GM21390 (cell line): Measurements from ENCODE around the gene SYT1.

Experiments used
- ATAC-seq: cut with Tn5 transposase; IDR thresholded peaks from one replicate; pipeline ENCODE4 v1.9.1; 2021; ENCODE audit not compliant: unreplicated experiment

SYT1 gene

DNA sequence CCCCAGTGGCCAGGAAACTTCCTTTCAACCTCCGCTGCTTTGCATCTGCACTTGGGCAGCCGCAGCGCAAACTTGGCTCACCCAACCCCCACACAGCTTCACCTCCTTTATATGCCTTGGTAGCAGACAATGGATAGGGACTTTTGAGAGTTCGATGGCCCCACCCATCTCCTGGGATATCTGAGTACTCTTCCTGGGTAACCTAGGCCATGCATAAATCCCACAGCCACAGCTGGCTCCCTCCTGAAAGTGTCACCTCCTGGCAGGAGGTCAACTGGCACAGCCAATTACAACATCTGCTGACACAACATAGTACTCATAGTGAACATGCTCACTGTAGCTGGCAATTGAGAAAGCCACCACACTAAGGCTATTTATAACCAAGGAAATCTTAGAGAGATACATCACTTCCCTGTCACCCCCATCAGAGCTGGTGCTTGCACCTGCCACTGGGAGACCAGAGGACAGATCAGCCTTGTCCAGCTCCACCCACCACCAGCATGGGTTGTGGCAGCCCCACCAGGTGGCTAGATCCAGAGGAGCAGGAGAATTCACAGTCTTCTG, 410.0 kb downstream of the SYT1 start:
- ATAC-seq: no peak

DNA sequence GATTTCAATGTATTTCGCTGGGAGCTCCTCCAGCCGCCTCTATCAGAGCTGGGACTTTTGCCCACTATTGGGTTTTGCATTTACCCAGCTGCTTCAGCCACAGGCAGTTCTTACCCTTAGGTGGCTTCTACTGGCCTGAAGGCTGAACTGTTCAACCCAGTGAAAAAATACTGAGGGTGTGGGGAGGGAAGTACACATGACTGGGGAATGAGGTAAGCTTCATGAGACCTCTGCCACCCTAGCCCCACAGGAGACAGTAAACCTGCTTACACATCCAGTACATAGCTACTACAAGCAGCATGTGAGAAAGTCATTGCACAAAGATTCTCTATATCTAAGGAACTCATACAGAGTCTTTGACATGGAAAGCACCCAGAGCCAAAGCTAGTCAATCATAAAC, 411.1 kb downstream of the SYT1 start:
- ATAC-seq: no peak

GRCh38 chr12:79283364-79283763, 418.8 kb downstream of the SYT1 start:
- no peak for ATAC-seq

GRCh38 chr12:79288911-79289310, 424.3 kb downstream of the SYT1 start:
- no peak for ATAC-seq

DNA sequence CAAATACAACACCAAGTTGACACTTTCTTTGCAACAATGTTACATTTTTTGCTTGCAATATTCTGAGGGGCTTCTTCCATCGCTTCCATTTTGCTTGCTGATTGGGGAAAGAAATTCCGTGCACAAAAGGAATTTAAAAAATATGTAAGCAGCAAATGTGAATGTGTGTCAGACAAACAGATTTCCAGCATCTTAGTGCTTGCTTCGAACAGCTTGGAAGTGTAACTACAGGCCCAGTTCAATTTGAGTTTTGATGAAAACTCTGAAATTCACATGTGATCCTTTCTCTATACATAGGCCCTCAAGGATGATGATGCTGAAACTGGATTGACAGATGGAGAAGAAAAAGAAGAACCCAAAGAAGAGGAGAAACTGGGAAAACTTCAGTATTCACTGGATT, 427.1 kb downstream of the SYT1 start:
- no peak for ATAC-seq

DNA sequence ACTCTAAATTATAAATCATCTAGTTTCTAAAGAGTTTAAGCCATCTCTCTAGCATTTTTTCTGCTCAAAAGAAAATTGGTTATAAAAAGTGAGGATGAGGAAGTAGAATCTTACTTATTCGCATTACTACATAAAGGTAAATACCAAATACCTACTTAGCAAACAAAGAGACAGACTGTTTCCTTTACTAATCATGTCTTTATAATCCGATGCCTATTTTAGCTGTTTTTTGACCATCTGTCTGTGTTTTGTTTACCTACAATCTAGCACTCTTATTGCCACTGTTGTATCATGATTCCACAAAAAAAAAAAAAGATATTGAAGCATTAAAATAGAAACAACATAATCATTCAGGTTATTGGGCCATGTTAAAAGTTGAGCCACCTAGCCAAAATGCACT, 430.0 kb downstream of the SYT1 start:
- no peak for ATAC-seq

DNA sequence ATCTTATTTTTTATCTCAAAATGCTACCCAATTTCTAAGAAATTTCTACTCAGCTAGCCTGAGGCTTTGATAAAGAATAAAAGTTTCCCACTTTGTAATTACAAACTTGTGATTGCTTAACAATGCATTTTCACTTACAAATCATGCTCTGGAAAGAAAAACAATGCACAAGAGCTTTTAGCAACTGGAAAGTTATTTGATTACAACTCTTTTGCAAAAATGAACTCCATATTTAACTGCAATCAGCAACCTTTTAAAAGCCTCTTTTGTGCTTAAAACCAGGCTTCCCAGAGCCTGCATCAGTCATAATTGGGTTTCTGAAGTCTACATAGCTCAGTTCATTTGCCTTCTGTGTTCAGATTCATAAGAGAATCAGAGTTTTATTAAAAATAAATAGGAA, 431.0 kb downstream of the SYT1 start:
- ATAC-seq: no peak

- ATAC-seq: no peak
Measured at GRCh38 chr12:79296133-79296532, 431.6 kb downstream of the SYT1 start.

DNA sequence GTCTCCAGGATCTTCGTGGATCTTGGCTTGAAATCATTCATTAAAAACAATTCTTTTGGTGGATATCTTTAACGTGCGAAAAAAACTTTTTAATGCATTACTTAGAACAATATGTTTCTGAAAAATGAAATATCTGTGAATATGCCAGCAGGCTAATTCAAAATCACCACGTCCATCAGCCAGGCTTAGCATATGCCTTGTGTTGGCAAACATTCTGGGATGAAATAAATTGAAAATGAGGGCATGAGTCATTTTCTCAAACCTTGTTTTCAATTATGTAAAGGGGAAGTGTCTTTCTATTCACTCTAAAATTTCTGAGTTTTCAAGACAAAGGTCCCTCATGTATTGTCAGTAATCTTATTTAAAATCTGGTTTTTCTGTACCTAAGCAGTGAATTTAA, 432.3 kb downstream of the SYT1 start:
- ATAC-seq: no peak

DNA sequence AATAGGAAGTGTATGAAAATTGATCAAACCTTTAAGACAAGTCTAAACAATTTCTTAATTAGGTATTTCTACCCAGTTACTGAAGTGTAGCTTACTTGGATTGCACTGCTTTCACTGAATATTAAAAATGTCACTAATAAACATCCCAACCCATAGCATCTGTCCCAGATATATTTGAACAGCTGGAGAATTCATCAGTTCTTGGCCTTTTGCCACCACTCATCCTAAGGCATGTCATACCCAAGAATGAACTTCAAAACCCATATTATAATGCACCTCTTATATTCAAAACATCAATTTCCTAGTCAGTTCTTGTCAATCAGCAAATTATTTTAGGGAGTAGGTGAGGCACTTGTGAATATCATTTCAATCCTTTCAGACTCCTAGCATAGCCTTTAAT, 433.9 kb downstream of the SYT1 start:
- no peak for ATAC-seq

- ATAC-seq: no peak
Measured at GRCh38 chr12:79299447-79300198, 435.0 kb downstream of the SYT1 start.

- no peak for ATAC-seq
Measured at GRCh38 chr12:79300199-79300568, 435.6 kb downstream of the SYT1 start.

DNA sequence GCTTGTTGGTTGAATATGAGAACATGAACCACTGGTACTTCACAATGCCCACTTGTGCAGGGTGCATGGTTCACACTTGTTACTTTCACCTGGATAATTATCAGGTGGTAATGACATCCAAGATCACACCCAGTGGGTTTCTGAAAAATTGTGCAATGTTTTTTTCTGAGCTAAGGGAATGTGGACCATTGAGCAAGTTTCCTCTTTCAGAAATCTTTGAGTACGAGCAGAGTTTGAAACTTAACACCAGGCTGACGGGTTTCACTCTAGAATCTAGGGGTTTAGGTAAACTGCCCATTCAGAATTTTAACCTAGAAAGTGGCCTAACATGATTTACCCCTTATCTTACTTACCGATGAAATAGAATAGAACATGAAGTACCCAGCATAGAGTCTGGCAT, 436.6 kb downstream of the SYT1 start:
- ATAC-seq: no peak

- no peak for ATAC-seq
Measured at GRCh38 chr12:79302162-79302814, 437.7 kb downstream of the SYT1 start.

GRCh38 chr12:79307340-79307739, 442.8 kb downstream of the SYT1 start:
- ATAC-seq: no peak

DNA sequence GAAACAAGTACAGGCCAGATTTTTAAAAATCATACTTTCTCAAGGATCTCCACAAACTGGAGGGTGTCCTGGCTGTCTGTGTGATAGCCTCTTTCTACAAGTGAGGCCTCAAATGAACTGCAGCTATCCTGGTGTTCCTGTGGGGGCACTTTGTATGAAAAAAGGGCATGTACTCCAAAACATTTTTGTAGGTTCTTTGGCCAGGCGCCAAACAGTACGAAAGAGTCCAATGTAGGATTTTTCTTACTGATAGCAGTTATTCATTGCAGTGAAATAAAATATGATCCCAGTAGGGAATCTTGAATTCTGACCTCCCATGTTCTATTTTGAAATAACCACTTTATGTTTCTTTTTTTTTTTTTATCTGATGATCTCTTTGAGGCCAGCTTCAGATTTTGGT, 444.5 kb downstream of the SYT1 start:
- ATAC-seq: no peak

GRCh38 chr12:79317179-79317847, 452.7 kb downstream of the SYT1 start:
- ATAC-seq: no peak

DNA sequence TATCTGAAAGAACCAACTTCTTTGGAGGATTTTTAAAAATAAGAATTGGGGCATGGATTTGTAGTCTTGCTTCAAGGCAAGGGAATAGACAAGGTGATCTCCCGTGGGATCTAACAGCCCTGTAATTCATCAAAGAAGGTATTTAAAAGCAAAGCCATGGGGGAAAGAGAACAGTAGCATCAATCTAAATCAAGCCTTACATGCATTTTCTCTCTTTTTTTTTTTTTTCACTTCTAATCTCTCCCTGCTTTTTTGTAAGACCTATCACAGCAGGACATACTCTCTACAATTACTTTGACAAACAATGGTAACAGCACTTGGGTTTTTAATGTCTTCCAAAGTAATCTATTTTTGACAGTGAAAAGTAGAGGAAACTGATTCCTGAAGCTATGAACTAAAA, 458.3 kb downstream of the SYT1 start:
- ATAC-seq: no peak

GRCh38 chr12:79324571-79324970, 460.0 kb downstream of the SYT1 start:
- ATAC-seq: no peak

GRCh38 chr12:79326222-79326621, 461.6 kb downstream of the SYT1 start:
- no peak for ATAC-seq

- no peak for ATAC-seq
Measured at GRCh38 chr12:79326663-79327062, 462.1 kb downstream of the SYT1 start.

- ATAC-seq: no peak
Measured at GRCh38 chr12:79327465-79327864, 462.9 kb downstream of the SYT1 start.
